CD8-positive, alpha-beta memory T cell (primary cell): ENCODE results near the gene GOLGA8A. TPM values are rescaled to one million over a fixed set of nuclear protein-coding genes. Genes with fewer than 3 reads are reported as not detected.
"Not testable (repeated sequence)": the region's sequence is repeated elsewhere in the genome, so short reads cannot be mapped to it uniquely, and the experiment has no call there.

Experiments used
- CTCF ChIA-PET: fragments of 350-600 bp; sonication (Branson Sonifier 250); formaldehyde crosslinking; loops from one replicate; lab custom pipeline; 2021; ENCODE audit warnings: antibody characterized with exemption; lab: Charles Lee
- POLR2A ChIA-PET: fragments of 350-600 bp; sonication (Branson Sonifier 250); formaldehyde crosslinking; loops from one replicate; lab custom pipeline; 2021; ENCODE audit warnings: antibody characterized with exemption; lab: Charles Lee
- DNase-seq, 5 donors: peaks; one replicate each; pipeline versions ENCODE4 v3.0.0 to v3.0.0-alpha.2; 2020 to 2022; ENCODE audit warnings: mixed read lengths in 1 of 5
- H3K27ac ChIP-seq: one replicate; pipeline ENCODE4 v1.7.0; 2013; ENCODE audit warnings: low read depth, mild to moderate bottlenecking, low read length, moderate library complexity
- H3K27me3 ChIP-seq: 2 replicates; pipeline ENCODE4 v1.7.0; 2013; ENCODE audit warnings: low read length, mild to moderate bottlenecking; ENCODE audit not compliant: insufficient read depth, poor library complexity, severe bottlenecking
- H3K36me3 ChIP-seq: 2 replicates; pipeline ENCODE4 v1.7.0; 2013; ENCODE audit warnings: mild to moderate bottlenecking, low read length, moderate library complexity; ENCODE audit not compliant: insufficient read depth
- H3K4me1 ChIP-seq: 2 replicates; pipeline ENCODE4 v1.7.0; 2013; ENCODE audit warnings: mild to moderate bottlenecking, low read length, moderate library complexity; ENCODE audit not compliant: insufficient read depth
- H3K4me3 ChIP-seq: 2 replicates; pipeline ENCODE4 v1.7.0; 2013; ENCODE audit warnings: mild to moderate bottlenecking, low read length
- H3K9me3 ChIP-seq: 2 replicates; pipeline ENCODE4 v1.7.0; 2013; ENCODE audit warnings: mild to moderate bottlenecking, low read length
- H3K27ac Mint-ChIP-seq, 8 donors: one replicate each; pipeline ENCODE4 v1.8.0; 2020 to 2021; ENCODE audit warnings: mixed read lengths in 8 of 8, mild to moderate bottlenecking in 6 of 8, inconsistent platforms in 3 of 8, moderate library complexity in 3 of 8
- H3K27me3 Mint-ChIP-seq, 2 donors: one replicate each; pipeline ENCODE4 v1.8.0; 2020 to 2021; ENCODE audit warnings: mixed read lengths in 2 of 2, mild to moderate bottlenecking in 1 of 2, moderate library complexity in 1 of 2
- H3K36me3 Mint-ChIP-seq, 3 donors: one replicate each; pipeline ENCODE4 v1.8.0; 2020 to 2021; ENCODE audit warnings: mixed read lengths in 3 of 3, inconsistent platforms in 1 of 3, mild to moderate bottlenecking in 1 of 3
- H3K4me1 Mint-ChIP-seq, 3 donors: one replicate each; pipeline ENCODE4 v1.8.0; 2020 to 2021; ENCODE audit warnings: mixed read lengths in 3 of 3, inconsistent platforms in 1 of 3, mild to moderate bottlenecking in 1 of 3
- H3K4me3 Mint-ChIP-seq, 7 donors: one replicate each; pipeline ENCODE4 v1.8.0; 2020 to 2021; ENCODE audit warnings: mixed read lengths in 7 of 7, mild to moderate bottlenecking in 6 of 7, moderate library complexity in 4 of 7, inconsistent platforms in 2 of 7
- H3K9me3 Mint-ChIP-seq, 5 donors: one replicate each; pipeline ENCODE4 v1.8.0; 2020 to 2022; ENCODE audit warnings: mixed read lengths in 5 of 5, mild to moderate bottlenecking in 3 of 5, moderate library complexity in 2 of 5, inconsistent platforms in 1 of 5
- polyA plus RNA-seq: library from polyadenylated mRNA; unstranded; fragments of 300-500 nt; fragmentation: Illumina TruSeq; gene quantifications from one replicate; pipeline ENCODE4 v1.2.3, GENCODE V29; 2021
- total RNA-seq, 2 experiments: library from RNA; stranded (reverse); gene quantifications; one replicate each; pipeline ENCODE4 v1.2.3, GENCODE V29; 2021

The GOLGA8A gene
- total and polyA plus RNA-seq, 3 experiments from 2014 or later = 2.6 to 104 (median 94.0) TPM

DNA sequence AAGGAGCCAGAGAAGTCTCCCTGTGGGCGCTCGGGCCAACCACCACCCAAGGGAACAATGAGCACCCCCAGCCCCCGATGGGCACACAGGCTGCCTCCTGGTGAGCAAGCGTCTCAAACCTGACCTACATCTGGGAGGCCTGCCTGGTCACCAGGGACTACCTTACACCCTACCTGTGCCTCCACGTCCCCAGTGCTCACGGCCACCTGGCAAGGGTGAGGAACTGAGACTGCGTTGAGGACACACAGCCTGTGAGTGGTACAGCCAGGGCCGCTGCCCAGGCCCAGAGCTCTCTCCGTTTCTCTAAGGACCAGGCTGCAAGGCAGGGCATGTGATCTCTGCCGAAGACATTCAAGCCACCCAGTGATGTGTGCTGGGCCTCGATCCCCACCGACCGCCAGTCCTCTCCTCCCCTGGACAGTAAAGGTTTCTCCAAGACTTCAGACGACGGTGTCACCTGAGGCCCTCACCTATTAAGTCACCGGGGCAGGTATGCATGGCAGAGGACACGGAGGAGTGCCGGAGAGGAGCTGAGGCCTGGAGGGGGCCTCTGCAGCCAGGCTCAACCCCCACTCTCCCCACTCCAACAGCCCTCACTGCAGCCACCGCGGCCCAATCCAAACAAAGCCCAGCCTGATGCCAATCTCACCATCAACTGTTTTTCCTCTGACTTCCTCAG is 2.8 kb downstream of the GOLGA8A start:
- POLR2A ChIA-PET = interaction anchor here (1.1 kb wide), 1 partner anchor 67 kb away, joined by 4 read pairs; no protein-coding TSS in a partner anchor
- H3K27me3 Mint-ChIP-seq = peaks cover 0 to 2% of the 10 kb centered on the region in 2 donors
- no peak for DNase-seq
- no peaks in the 10 kb centered on the region for H3K9me3 Mint-ChIP-seq
- H3K36me3 Mint-ChIP-seq = peaks cover 0 to 54% (median 4%) of the 10 kb centered on the region in 3 donors
- Histone ChIP-seq H3K36me3 (no peaks in the 10 kb centered on the region), H3K27ac (no peak overlapping the region), H3K4me1 (peaks cover 12% of the 10 kb centered on the region), H3K27me3 (no peaks in the 10 kb centered on the region), H3K4me3 (no peak overlapping the region), H3K9me3 (no peaks in the 10 kb centered on the region)
- H3K27ac Mint-ChIP-seq = peak overlapping the region in 2 of 8 donors; percentile 32 to 61
- H3K4me1 Mint-ChIP-seq = peaks cover 17 to 35% (median 22%) of the 10 kb centered on the region in 3 donors
- peak overlapping the region in 2 of 7 donors; percentile 32 to 45 for H3K4me3 Mint-ChIP-seq
- CTCF ChIA-PET = no interaction called here

- H3K27me3 ChIP-seq, H3K36me3 ChIP-seq, DNase-seq, H3K9me3 ChIP-seq, H3K4me3 ChIP-seq, H3K27me3 Mint-ChIP-seq, CTCF ChIA-PET, H3K27ac ChIP-seq, H3K9me3 Mint-ChIP-seq: not testable (repeated sequence)
- POLR2A ChIA-PET = interaction anchor here (1.1 kb wide), 1 partner anchor 66 kb away, joined by 4 read pairs; no protein-coding TSS in a partner anchor
- H3K4me1 ChIP-seq = peaks cover 12% of the 10 kb centered on the region
- H3K4me1 Mint-ChIP-seq = peaks cover 17 to 35% (median 22%) of the 10 kb centered on the region in 3 donors
- peak overlapping the region in 2 of 7 donors; percentile 5 to 27 for H3K4me3 Mint-ChIP-seq
- H3K36me3 Mint-ChIP-seq = peaks cover 0 to 58% (median 4%) of the 10 kb centered on the region in 3 donors
- peak overlapping the region in 1 of 8 donors; percentile 32 for H3K27ac Mint-ChIP-seq
Measured at GRCh38 chr15:34433956-34434626, 3.5 kb downstream of the GOLGA8A start.

- H3K27ac Mint-ChIP-seq, H3K4me3 ChIP-seq, POLR2A ChIA-PET, H3K9me3 ChIP-seq, H3K27me3 Mint-ChIP-seq, H3K27ac ChIP-seq, H3K4me1 ChIP-seq, DNase-seq, H3K9me3 Mint-ChIP-seq, H3K27me3 ChIP-seq, H3K36me3 ChIP-seq, H3K4me3 Mint-ChIP-seq: not testable (repeated sequence)
- peaks cover 0 to 65% (median 7%) of the 10 kb centered on the region in 3 donors for H3K36me3 Mint-ChIP-seq
- H3K4me1 Mint-ChIP-seq = peaks cover 13 to 25% (median 14%) of the 10 kb centered on the region in 3 donors
- CTCF ChIA-PET = interaction anchor here (1.2 kb wide), 1 partner anchor 63 kb away, joined by 3 read pairs; no protein-coding TSS in a partner anchor
Measured at GRCh38 chr15:34430642-34431041, 7.0 kb downstream of the GOLGA8A start.

- not testable (repeated sequence) for H3K4me1 ChIP-seq
Measured at GRCh38 chr15:34423425-34424090, 14.1 kb downstream of the GOLGA8A start.

GRCh38 chr15:34420953-34421352 is 16.7 kb downstream of the GOLGA8A start:
- H3K4me3 ChIP-seq, POLR2A ChIA-PET, H3K4me3 Mint-ChIP-seq, H3K4me1 ChIP-seq, CTCF ChIA-PET, H3K27ac ChIP-seq, H3K9me3 Mint-ChIP-seq, H3K27me3 Mint-ChIP-seq, H3K27ac Mint-ChIP-seq, H3K9me3 ChIP-seq, H3K27me3 ChIP-seq, H3K36me3 ChIP-seq: not testable (repeated sequence)
- Mint-ChIP-seq H3K4me1 (peaks cover 6 to 13% (median 7%) of the 10 kb centered on the region in 3 donors), H3K36me3 (peaks cover 3 to 16% (median 6%) of the 10 kb centered on the region in 3 donors)
- DNase-seq = peak in 1 of 5 donors; percentile 2

More at GRCh38 chr15:34423425-34424090, 14.1 kb downstream of the GOLGA8A start:
- H3K4me3 ChIP-seq, H3K36me3 ChIP-seq, H3K9me3 Mint-ChIP-seq, H3K9me3 ChIP-seq, CTCF ChIA-PET, H3K27me3 Mint-ChIP-seq, H3K27ac ChIP-seq, H3K4me1 Mint-ChIP-seq, H3K27me3 ChIP-seq, H3K4me3 Mint-ChIP-seq, POLR2A ChIA-PET, H3K27ac Mint-ChIP-seq, DNase-seq: not testable (repeated sequence)
- peaks cover 1 to 24% (median 4%) of the 10 kb centered on the region in 3 donors for H3K36me3 Mint-ChIP-seq

DNA sequence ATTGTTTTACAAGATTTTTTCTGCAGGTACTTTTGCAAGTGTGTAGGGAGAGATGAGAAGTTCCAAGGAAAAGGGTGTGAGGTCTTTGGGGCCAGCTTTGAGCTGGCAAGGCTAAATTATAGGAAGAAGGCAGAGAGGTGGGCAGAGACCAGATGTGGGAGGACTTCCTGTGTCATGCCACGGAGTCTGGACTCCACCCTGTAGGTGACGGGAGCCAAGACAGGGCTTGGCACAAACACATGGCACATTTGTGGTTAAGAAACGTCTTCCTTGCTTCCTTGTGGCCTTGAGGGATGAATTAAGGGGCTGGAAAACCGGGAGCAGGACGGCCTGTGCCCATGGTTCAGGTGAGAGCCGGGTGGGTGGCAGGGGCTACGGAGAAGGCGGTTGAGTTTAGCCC is 19.2 kb downstream of the GOLGA8A start:
- H3K9me3 Mint-ChIP-seq, H3K36me3 ChIP-seq, H3K9me3 ChIP-seq, H3K27me3 Mint-ChIP-seq, H3K36me3 Mint-ChIP-seq, CTCF ChIA-PET, H3K4me1 ChIP-seq, H3K4me1 Mint-ChIP-seq, H3K27ac ChIP-seq, H3K27me3 ChIP-seq, H3K4me3 ChIP-seq, POLR2A ChIA-PET: not testable (repeated sequence)
- Mint-ChIP-seq H3K4me3 (peak overlapping the region in 2 of 7 donors; percentile 1 to 22), H3K27ac (peak overlapping the region in 5 of 8 donors; percentile 31 to 78 (median 53))
- DNase-seq = peak in 1 of 5 donors; percentile 13

DNA sequence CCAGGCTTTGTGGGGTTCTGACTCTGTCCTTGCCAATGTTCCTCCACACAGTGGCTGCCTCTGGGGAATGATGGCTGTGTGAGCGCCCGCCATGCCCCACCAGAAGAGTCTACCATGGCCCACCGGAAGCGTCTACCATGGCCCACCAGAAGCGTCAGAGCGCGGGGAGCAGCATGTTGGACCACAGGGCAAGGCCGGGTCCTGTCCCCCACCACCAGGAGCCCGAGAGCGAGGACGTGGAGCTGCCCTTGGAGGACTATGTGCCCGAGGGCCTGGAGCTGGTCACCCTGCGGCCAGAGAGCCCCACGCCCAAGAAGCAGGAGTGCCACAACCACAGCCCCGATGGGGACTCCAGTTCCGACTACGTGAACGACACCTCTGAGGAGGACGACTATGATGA is 28.1 kb downstream of the GOLGA8A start:
- H3K4me3 ChIP-seq, CTCF ChIA-PET, H3K27me3 Mint-ChIP-seq, H3K4me1 ChIP-seq, H3K9me3 Mint-ChIP-seq, H3K36me3 Mint-ChIP-seq, H3K4me1 Mint-ChIP-seq, H3K36me3 ChIP-seq, POLR2A ChIA-PET, H3K4me3 Mint-ChIP-seq, H3K27ac Mint-ChIP-seq, H3K27ac ChIP-seq, H3K9me3 ChIP-seq, H3K27me3 ChIP-seq: not testable (repeated sequence)
- peak in 1 of 5 donors; percentile 4 for DNase-seq

GRCh38 chr15:34408973-34409372 is 28.6 kb downstream of the GOLGA8A start:
- H3K36me3 ChIP-seq, CTCF ChIA-PET, DNase-seq, H3K4me1 ChIP-seq, H3K27ac Mint-ChIP-seq, H3K27ac ChIP-seq, H3K27me3 ChIP-seq, POLR2A ChIA-PET, H3K4me3 ChIP-seq, H3K4me3 Mint-ChIP-seq, H3K36me3 Mint-ChIP-seq, H3K9me3 ChIP-seq, H3K9me3 Mint-ChIP-seq, H3K27me3 Mint-ChIP-seq, H3K4me1 Mint-ChIP-seq: not testable (repeated sequence)
